ENCODE data around the gene TMCC1. TPM values are rescaled to one million over a fixed set of nuclear protein-coding genes. Genes with fewer than 3 reads are reported as not detected.
"Not testable (repeated sequence)": the region's sequence is repeated elsewhere in the genome, so short reads cannot be mapped to it uniquely, and the experiment has no call there.

TMCC1 gene
- total and polyA plus RNA-seq, 4 donors = 10.2 to 60.0 (median 11.0) TPM

DNA sequence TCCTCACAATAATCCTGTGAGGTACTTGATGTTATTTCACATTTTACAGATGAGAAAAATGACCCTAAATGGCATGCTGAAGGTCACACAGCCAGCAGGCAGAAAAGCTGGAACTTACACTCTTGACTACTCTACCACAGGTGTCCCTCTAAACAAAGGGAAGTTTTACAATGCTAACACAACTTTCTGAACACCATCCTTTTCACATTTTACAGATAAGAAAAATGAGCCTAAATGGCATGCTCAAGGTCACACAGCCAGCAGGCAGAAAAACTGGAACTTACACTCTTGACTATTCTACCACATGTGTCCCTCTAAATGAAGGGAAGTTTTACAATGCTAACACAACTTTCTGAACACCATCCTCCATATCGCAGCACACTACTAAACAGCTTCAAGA lies 35.6 kb downstream of the TMCC1 start:
- H3K4me1 ChIP-seq (ENCODE audit: control insufficient read depth in 4 of 4, insufficient read depth in 4 of 4, low read length in 3 of 4) = peaks cover 0 to 4% (median 0%) of the 10 kb centered on the region in 4 donors
- no peak for TF ChIP-seq NR2F2 (IDR thresholded peaks at IDR 0.05)
- TF ChIP-seq HNF4A (conservative IDR thresholded peaks at IDR 0.05) = no peak
- TF ChIP-seq SP1 (IDR thresholded peaks at IDR 0.05) = no peak
- TF ChIP-seq ZBTB33 (IDR thresholded peaks at IDR 0.05) = no peak
- 95% methylated on average over 1 of the region's 1 CpG for WGBS
- no peak overlapping the region for H3K4me3 ChIP-seq (ENCODE audit: low read depth in 1 of 3, low read length in 3 of 3)
- H3K27me3 ChIP-seq (ENCODE audit: control insufficient read depth in 4 of 4, insufficient read depth in 4 of 4, low read length in 3 of 4) = no peaks in the 10 kb centered on the region
- H3K36me3 ChIP-seq (ENCODE audit: control insufficient read depth in 4 of 4, insufficient read depth in 3 of 4, low read depth in 1 of 4, low read length in 3 of 4) = peaks cover 0 to 3% (median 0%) of the 10 kb centered on the region in 4 donors
- H3K27ac ChIP-seq (ENCODE audit: low read depth in 1 of 2, low read length in 2 of 2) = no peak overlapping the region
- no peak for DNase-seq (ENCODE audit: low spot score)
- no peak overlapping the region for H3K9ac ChIP-seq (ENCODE audit: low read depth in 1 of 2, low read length in 2 of 2)
- H3K9me3 ChIP-seq (ENCODE audit: control insufficient read depth in 4 of 4, low read length in 3 of 4) = no peaks in the 10 kb centered on the region

DNA sequence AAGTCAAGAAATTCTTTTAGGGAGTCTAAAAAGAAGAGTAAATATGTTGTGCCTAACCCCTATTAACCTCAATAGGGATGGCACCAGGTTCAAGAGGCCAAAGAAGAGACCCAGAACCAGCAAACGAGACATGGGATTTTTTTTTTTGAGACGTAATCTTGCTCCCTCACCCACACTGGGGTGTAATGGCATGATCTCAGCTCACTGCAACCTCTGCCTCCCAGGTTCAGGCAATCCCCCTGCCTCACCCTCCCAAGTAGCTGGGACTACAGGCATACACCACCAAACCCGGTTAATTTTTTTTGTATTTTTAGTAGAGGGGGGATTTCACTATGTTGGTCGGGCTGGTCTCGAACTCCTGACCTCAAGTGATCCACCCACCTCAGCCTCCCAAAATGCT lies 36.7 kb downstream of the TMCC1 start:
- not testable (repeated sequence) for H3K4me1 ChIP-seq (ENCODE audit: control insufficient read depth in 4 of 4, insufficient read depth in 4 of 4, low read length in 3 of 4); DNase-seq (ENCODE audit: low spot score); H3K36me3 ChIP-seq (ENCODE audit: control insufficient read depth in 4 of 4, insufficient read depth in 3 of 4, low read depth in 1 of 4, low read length in 3 of 4); H3K27me3 ChIP-seq (ENCODE audit: control insufficient read depth in 4 of 4, insufficient read depth in 4 of 4, low read length in 3 of 4); H3K9ac ChIP-seq (ENCODE audit: low read depth in 1 of 2, low read length in 2 of 2); H3K9me3 ChIP-seq (ENCODE audit: control insufficient read depth in 4 of 4, low read length in 3 of 4); H3K4me3 ChIP-seq (ENCODE audit: low read depth in 1 of 3, low read length in 3 of 3); H3K27ac ChIP-seq (ENCODE audit: low read depth in 1 of 2, low read length in 2 of 2)
- 57% methylated on average over 5 of the region's 5 CpGs for WGBS

- no peak overlapping the region for H3K27ac ChIP-seq (ENCODE audit: low read depth in 1 of 2, low read length in 2 of 2)
- H3K9me3 ChIP-seq (ENCODE audit: control insufficient read depth in 4 of 4, low read length in 3 of 4) = no peaks in the 10 kb centered on the region
- no peaks in the 10 kb centered on the region for H3K27me3 ChIP-seq (ENCODE audit: control insufficient read depth in 4 of 4, insufficient read depth in 4 of 4, low read length in 3 of 4)
- no peak for DNase-seq (ENCODE audit: low spot score)
- H3K36me3 ChIP-seq (ENCODE audit: control insufficient read depth in 4 of 4, insufficient read depth in 3 of 4, low read depth in 1 of 4, low read length in 3 of 4) = peaks cover 0 to 4% (median 0%) of the 10 kb centered on the region in 4 donors
- no peak overlapping the region for H3K4me3 ChIP-seq (ENCODE audit: low read depth in 1 of 3, low read length in 3 of 3)
- no peak overlapping the region for H3K9ac ChIP-seq (ENCODE audit: low read depth in 1 of 2, low read length in 2 of 2)
- peaks cover 0 to 4% (median under 1%) of the 10 kb centered on the region in 4 donors for H3K4me1 ChIP-seq (ENCODE audit: control insufficient read depth in 4 of 4, insufficient read depth in 4 of 4, low read length in 3 of 4)
- peak; percentile 26 for TF ChIP-seq YY1 (IDR thresholded peaks at IDR 0.05)
- TF ChIP-seq ATF3 (IDR thresholded peaks at IDR 0.05) = no peak
- 86% methylated on average over 5 of the region's 5 CpGs for whole genome bisulfite sequencing
Measured at GRCh38 chr3:129855832-129856419, 37.6 kb downstream of the TMCC1 start.

- peaks cover 0 to 4% (median under 1%) of the 10 kb centered on the region in 4 donors for H3K4me1 ChIP-seq (ENCODE audit: control insufficient read depth in 4 of 4, insufficient read depth in 4 of 4, low read length in 3 of 4)
- TF ChIP-seq HNF4A (conservative IDR thresholded peaks at IDR 0.05) (no peak), FOXA1 (IDR thresholded peaks at IDR 0.05) (no peak), EGR1 (IDR thresholded peaks at IDR 0.05; ENCODE audit: low read depth in 2 of 2) (no peak), YY1 (IDR thresholded peaks at IDR 0.05) (no peak), SP1 (IDR thresholded peaks at IDR 0.05) (no peak), JUND (IDR thresholded peaks at IDR 0.05) (no peak), NR2F2 (IDR thresholded peaks at IDR 0.05) (no peak), FOXA2 (IDR thresholded peaks at IDR 0.05) (no peak), HNF4G (IDR thresholded peaks at IDR 0.05) (no peak), RAD21 (IDR thresholded peaks at IDR 0.05) (no peak), RXRA (IDR thresholded peaks at IDR 0.05) (no peak), TAF1 (conservative IDR thresholded peaks at IDR 0.05) (no peak), GABPA (IDR thresholded peaks at IDR 0.05 in 1 of 2, conservative IDR thresholded peaks at IDR 0.05 in 1 of 2) (no peak)
- TF ChIP-seq, protein P1, sequence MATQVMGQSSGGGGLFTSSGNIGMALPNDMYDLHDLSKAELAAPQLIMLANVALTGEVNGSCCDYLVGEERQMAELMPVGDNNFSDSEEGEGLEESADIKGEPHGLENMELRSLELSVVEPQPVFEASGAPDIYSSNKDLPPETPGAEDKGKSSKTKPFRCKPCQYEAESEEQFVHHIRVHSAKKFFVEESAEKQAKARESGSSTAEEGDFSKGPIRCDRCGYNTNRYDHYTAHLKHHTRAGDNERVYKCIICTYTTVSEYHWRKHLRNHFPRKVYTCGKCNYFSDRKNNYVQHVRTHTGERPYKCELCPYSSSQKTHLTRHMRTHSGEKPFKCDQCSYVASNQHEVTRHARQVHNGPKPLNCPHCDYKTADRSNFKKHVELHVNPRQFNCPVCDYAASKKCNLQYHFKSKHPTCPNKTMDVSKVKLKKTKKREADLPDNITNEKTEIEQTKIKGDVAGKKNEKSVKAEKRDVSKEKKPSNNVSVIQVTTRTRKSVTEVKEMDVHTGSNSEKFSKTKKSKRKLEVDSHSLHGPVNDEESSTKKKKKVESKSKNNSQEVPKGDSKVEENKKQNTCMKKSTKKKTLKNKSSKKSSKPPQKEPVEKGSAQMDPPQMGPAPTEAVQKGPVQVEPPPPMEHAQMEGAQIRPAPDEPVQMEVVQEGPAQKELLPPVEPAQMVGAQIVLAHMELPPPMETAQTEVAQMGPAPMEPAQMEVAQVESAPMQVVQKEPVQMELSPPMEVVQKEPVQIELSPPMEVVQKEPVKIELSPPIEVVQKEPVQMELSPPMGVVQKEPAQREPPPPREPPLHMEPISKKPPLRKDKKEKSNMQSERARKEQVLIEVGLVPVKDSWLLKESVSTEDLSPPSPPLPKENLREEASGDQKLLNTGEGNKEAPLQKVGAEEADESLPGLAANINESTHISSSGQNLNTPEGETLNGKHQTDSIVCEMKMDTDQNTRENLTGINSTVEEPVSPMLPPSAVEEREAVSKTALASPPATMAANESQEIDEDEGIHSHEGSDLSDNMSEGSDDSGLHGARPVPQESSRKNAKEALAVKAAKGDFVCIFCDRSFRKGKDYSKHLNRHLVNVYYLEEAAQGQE (IDR thresholded peaks at IDR 0.05) = no peak
- TF ChIP-seq, protein P2, sequence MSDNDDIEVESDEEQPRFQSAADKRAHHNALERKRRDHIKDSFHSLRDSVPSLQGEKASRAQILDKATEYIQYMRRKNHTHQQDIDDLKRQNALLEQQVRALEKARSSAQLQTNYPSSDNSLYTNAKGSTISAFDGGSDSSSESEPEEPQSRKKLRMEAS (IDR thresholded peaks at IDR 0.05) = no peak
Measured at GRCh38 chr3:129855170-129855831, 38.2 kb downstream of the TMCC1 start.

More at GRCh38 chr3:129855170-129855831, 38.2 kb downstream of the TMCC1 start:
- Histone ChIP-seq H3K4me3 (ENCODE audit: low read depth in 1 of 3, low read length in 3 of 3) (no peak overlapping the region), H3K27me3 (ENCODE audit: control insufficient read depth in 4 of 4, insufficient read depth in 4 of 4, low read length in 3 of 4) (no peaks in the 10 kb centered on the region), H3K27ac (ENCODE audit: low read depth in 1 of 2, low read length in 2 of 2) (no peak overlapping the region), H3K9me3 (ENCODE audit: control insufficient read depth in 4 of 4, low read length in 3 of 4) (no peaks in the 10 kb centered on the region), H3K9ac (ENCODE audit: low read depth in 1 of 2, low read length in 2 of 2) (no peak overlapping the region), H3K36me3 (ENCODE audit: control insufficient read depth in 4 of 4, insufficient read depth in 3 of 4, low read depth in 1 of 4, low read length in 3 of 4) (peaks cover 0 to 4% (median 0%) of the 10 kb centered on the region in 4 donors)
- 86% methylated on average over 2 of the region's 2 CpGs for WGBS
- DNase-seq (ENCODE audit: low spot score) = no peak

All from liver (tissue), 9 donors.